Renal pelvis (tissue), 4 donors: ENCODE measurements around the gene OSGIN1. TPM values are rescaled to one million over a fixed set of nuclear protein-coding genes. Genes with fewer than 3 reads are reported as not detected.

ENCODE experiments used
- DNase-seq: peaks from one replicate; pipeline ENCODE4 v3.0.0-alpha.2; 2013
- polyA plus RNA-seq, 3 donors: library from polyadenylated mRNA; unstranded; fragments of 120-200 nt; gene quantifications; one replicate each; pipeline ENCODE4 v1.2.1, GENCODE V29; 2013; ENCODE audit not compliant: insufficient read length in 3 of 3

Gene OSGIN1
- polyA plus RNA-seq, 3 donors, result 0.68 to 1.0 (median 0.92) TPM

- DNase-seq, result no peak
Observed at GRCh38 chr16:83957296-83957855, 4.3 kb downstream of the OSGIN1 start.

- DNase-seq, result no peak
Observed at GRCh38 chr16:83958137-83958845, 5.3 kb downstream of the OSGIN1 start.

- DNase-seq, result no peak
Observed at GRCh38 chr16:83958846-83959565, 6.0 kb downstream of the OSGIN1 start.

- no peak for DNase-seq
Observed at GRCh38 chr16:83959656-83960434, 6.8 kb downstream of the OSGIN1 start.

GRCh38 chr16:83960521-83961249, 7.6 kb downstream of the OSGIN1 start:
- no peak for DNase-seq

GRCh38 chr16:83961591-83961990, 8.6 kb downstream of the OSGIN1 start:
- DNase-seq, result no peak

GRCh38 chr16:83963277-83964119, 10.5 kb downstream of the OSGIN1 start:
- no peak for DNase-seq

- DNase-seq, result no peak
Observed at GRCh38 chr16:83964684-83965443, 11.8 kb downstream of the OSGIN1 start.

- no peak for DNase-seq
Observed at GRCh38 chr16:83965444-83966152, 12.6 kb downstream of the OSGIN1 start.

- no peak for DNase-seq
Observed at GRCh38 chr16:83966153-83966696, 13.2 kb downstream of the OSGIN1 start.

GRCh38 chr16:83967091-83967490, 14.1 kb downstream of the OSGIN1 start:
- DNase-seq, result no peak

- no peak for DNase-seq
Observed at GRCh38 chr16:83967838-83968305, 14.8 kb downstream of the OSGIN1 start, which contains the start of gene NECAB2. NECAB2 (plus strand) TSS chr16:83968244; CDS start chr16:83968649, 405 bp downstream.

- DNase-seq, result no peak
Observed at GRCh38 chr16:83968306-83968851, 15.3 kb downstream of the OSGIN1 start.

GRCh38 chr16:83968891-83969649, 16.0 kb downstream of the OSGIN1 start:
- DNase-seq, result no peak

- DNase-seq, result no peak
Observed at GRCh38 chr16:83969771-83970429, 16.9 kb downstream of the OSGIN1 start.

- DNase-seq, result no peak
Observed at GRCh38 chr16:83970430-83970815, 17.4 kb downstream of the OSGIN1 start.
